Activated CD4-positive, alpha-beta T cell treated with anti-CD3 and anti-CD28 coated beads, Interleukin-10, Interleukin-2, amounts not matched to agents 100 ng/mL and 50 ng/mL, durations not matched to agents 16 hours and 8 hours (primary cell): ENCODE measurements around the gene CDKL5.

ENCODE experiments used
- DNase-seq: peaks from one replicate; pipeline ENCODE4 v3.0.0-alpha.2; 2020

CDKL5 gene

GRCh38 chrX:18654875-18655836, 229.7 kb downstream of the CDKL5 start:
- DNase-seq, result no peak

DNA sequence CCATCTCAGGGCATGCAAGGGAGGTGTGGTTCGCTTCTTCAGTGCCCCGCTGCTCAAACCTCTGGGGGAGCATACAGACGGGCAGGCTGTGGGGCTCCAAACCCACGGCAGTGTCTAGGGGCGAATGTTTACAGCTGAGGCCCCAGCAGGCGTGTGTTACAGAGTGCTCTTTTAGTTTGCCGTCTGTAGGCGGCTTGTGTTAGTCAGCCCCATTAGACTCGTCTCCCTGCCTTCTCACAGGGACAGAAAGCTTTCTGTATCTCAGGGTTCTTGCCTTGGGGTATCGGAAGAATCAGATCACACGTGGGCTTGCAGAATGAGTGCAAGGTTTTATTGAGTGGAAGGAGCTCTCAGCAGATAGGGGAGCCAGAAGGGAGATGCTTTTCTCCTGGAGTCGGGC, 235.9 kb downstream of the CDKL5 start:
- DNase-seq, result no peak

DNA sequence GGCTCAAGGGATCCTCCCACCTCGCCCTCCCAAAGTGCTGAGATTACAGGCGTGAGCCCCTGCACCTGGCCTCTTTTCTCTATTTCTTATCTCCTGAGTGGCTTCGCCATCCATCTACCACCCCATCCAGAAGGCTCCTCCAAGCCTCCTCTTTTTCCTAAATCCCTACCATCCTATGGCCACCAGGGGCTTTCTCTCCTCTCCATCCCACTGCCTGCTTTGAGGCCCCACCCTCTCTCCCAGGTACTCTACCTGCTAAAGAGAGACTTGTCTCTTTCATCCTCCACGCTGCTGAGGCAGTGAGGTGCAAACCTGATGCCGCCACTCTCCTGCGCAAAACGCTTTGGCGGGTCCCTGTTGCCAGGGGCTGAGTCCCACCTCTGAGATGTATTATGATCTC, 239.5 kb downstream of the CDKL5 start:
- DNase-seq, result no peak

- DNase-seq, result no peak
Observed at GRCh38 chrX:18666614-18667013, 241.2 kb downstream of the CDKL5 start.

GRCh38 chrX:18668071-18668835, 242.8 kb downstream of the CDKL5 start:
- no peak for DNase-seq

- DNase-seq, result no peak
Observed at GRCh38 chrX:18672008-18672407, 246.6 kb downstream of the CDKL5 start, which contains the start of gene RS1. RS1 (minus strand) TSS chrX:18672108; CDS start chrX:18672068, 40 bp downstream.

- DNase-seq, result no peak
Observed at GRCh38 chrX:18674417-18674787, 249.0 kb downstream of the CDKL5 start.

DNA sequence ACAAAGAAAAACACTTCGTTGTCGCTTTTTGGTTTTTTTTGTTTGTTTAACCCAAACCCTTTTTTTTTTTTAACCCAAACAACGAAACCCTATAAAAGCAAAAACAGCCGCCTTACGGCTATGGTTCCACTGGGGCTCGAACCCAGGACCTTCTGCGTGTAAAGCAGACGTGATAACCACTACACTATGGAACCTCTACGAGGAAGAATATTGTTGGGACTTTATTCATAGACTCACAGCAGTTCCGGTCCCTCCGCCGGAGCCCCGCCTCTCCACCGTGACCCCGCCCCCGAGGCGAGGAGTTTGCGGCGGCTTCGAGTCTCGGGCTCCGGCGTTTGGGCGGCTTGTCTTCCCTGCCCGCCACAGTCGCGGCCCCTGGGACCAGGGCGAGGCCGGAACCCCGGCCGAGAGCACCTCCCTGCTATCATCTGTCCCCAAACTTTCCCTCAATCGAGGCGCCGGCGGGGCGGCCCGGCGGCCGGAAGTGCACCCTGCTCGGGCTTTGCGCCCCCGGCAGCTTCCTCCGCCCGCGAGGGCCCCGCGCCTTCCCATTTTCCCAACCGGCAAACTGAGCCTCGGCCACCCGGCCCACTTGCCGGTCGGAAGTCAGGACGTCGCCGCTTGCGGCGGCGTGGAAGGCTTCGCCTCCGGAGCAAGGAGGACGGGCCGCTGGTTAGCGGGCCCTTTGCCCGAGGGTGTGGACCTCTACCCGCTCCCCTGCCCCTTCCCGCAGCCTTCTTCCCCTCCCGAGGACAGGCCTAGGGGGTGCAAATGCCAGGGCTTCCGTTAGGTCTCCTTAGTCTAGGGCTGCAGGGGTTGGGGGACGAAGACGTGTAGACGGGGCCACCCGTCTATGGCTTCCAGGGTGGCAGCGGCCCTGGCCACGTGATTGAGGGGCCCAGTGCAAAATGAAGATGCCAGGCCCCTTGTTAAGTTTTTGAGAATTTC, 249.7 kb downstream of the CDKL5 start:
- peak; percentile 82 for DNase-seq

DNA sequence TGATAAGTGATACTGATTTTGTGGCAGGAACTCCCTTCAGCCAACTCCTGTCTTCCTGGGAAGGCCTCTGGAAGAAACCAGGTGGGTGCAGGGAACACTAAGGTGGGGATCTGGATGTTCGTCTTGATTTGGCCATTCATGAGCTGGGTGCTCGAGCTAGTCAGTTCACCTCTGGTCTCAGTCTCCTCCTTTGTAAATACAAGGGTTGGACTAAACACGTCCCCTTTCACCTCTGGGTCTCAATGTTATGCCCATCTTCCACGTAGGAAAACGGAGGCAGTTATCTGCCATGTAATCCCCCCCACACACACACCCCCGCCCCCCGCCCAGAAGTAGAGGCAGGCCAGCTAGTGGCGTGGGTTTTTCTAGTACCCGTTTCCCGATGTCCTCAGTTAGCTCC, 250.6 kb downstream of the CDKL5 start:
- DNase-seq, result no peak

DNA sequence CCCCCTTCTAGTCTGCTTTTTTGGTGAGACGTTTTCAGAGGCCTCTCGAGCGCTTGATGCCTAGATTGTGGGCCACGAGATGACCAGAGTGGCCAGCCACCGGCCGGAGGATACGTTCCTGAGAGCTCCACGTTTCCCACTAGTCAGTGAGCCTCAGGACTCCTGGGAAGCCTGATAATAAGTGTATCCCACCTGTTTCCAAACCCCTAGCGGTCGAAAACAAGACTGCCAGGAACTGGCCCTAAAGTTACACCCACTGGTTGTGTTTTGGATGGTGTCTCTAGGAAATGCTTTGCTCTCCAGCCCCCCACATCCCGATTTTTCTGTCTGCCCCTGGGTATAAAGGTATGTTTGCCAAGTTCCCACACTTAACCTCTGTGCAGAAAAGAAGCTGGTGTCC, 251.1 kb downstream of the CDKL5 start:
- DNase-seq, result no peak

DNA sequence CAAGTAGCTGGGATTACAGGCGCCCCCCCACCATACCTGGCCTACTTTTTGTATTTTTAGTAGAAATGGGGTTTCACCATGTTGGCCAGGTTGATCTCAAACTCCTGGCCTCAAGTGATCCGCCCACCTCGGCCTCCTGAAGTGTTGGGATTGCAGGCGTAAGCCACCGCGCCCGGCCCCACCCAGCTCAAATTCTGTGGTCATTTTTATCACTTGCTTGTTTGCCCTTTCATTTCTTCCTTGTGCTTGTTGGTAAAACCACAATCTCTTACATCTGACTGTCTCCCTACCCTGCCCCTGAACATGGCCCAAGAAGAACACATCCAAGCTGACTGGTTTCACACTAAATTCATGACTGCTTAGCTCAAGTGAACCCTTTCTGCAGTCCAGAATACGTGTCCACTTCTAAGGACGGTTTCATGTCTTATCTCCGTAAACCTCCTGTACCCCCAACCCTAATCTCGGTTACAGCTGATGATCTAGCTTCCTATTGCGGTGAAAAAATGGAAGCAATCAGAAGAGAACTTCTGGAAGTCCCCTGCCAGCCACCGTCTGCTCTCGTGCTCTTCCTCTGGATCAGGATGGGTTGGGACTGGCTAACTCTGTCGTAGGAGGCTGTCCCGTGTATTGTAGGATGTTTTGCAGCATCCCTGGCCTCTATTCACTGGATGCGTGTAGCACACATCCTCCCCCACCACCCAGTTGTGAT, 251.9 kb downstream of the CDKL5 start:
- no peak for DNase-seq

GRCh38 chrX:18681996-18682395, 256.6 kb downstream of the CDKL5 start:
- DNase-seq, result no peak

GRCh38 chrX:18682979-18683387, 257.6 kb downstream of the CDKL5 start:
- no peak for DNase-seq

DNA sequence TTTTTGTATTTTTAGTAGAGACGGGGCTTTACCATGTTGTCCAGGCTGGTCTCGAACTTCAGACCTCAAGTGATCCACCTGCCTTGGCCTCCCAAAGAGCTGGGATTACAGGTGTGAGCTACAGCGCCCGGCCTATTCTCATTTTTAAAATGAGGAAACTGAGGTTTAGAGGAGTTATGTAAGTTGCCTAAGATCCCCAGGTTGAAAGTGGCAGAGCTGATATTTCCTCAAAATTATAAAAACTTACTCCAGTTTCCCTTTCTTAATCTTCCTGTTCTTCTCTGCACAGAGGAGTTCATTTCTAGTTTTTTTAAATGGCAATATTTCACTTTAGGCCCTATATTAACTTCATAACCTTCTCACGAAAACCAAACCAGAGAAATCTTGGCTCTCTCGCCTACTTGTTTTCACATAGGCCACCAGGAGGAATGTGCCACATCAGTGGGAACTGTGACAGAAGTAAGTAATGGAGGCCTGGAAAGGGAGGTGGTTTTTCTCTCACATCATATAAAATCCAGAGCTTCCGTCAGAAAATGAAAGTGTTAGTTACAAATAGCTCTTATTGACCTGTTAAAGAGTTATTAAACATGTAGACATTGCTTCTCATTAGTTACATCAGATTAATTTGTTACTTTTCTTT, 262.6 kb downstream of the CDKL5 start:
- no peak for DNase-seq

DNA sequence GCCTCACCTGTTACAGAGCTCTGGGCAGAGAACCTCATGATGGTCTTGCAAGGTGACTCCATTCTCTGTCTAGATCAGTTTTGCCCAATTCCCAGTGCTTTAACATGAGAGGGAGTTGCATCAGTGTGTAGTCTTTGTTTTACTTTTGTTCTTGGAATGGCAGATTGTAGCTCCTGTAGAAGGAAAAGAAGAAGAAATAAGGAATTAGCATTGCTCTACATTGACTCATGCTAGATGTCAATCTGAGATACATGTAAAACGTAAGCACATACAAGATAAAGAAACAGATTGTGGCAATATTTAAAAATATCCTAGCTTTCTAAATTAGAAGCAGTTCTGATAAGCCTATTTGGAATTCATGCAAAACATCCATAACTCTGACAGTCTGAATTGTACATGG, 266.0 kb downstream of the CDKL5 start:
- DNase-seq, result no peak

- no peak for DNase-seq
Observed at GRCh38 chrX:18692541-18692940, 267.1 kb downstream of the CDKL5 start.

DNA sequence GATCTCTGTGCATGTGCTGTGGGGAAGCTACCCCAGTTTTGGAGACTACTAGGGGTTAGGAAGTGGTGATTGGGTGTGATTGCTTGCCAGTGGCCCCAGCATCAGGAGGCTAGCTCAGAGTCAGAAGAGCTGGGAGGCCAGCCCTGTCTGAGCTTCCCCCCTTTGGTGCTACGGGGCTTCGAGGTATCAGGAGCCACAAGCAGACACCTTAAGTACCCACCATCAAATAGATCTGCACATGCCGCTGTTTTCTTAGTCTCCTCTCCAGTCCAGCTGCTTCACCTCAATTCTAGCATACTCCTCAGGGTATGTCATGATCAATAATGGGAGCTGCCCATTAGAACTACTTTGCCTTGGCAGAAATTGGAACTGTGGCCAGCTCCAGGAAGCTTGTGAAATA, 271.2 kb downstream of the CDKL5 start:
- DNase-seq, result no peak

DNA sequence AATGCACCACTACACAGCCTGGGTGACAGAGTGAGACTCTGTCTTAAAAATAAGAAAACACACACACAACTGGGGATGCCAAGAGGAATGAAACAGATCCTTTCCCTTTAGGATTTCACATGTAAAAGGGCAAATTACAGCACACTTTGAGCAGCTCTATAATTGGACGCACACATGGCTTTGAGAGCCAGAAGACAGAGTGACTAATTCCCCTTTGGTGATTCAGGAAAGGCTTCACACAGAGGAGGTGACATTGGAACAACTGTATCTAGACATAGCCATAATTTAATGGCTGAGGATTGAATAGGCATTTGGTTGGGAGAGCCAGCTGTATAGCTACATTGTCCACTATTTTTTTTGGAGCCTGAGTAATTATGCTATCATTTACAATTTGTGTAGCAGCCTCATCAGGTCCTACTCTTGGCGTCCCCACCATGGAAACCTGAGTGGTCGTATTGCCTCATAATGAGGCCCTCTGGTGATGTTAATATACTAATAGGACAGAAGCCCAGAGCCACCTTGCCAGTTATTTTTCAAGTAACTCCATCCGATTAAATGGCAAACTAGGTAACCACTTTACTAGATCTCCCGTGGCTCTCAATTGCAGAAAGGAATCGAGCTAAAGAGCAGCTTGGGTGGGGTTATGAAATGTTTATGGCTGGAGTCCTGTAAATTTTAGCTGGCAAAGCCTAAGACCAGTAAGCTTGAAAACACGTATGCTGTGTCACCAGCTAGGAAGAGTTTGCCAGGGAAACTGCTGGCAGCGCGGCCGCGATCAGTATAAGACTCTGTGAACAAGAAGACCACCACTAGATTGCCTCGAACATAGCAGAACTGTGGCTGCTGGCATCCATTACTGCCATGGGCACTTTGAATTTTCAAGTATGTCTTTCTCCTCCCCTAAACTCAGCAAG, 273.6 kb downstream of the CDKL5 start:
- no peak for DNase-seq

DNA sequence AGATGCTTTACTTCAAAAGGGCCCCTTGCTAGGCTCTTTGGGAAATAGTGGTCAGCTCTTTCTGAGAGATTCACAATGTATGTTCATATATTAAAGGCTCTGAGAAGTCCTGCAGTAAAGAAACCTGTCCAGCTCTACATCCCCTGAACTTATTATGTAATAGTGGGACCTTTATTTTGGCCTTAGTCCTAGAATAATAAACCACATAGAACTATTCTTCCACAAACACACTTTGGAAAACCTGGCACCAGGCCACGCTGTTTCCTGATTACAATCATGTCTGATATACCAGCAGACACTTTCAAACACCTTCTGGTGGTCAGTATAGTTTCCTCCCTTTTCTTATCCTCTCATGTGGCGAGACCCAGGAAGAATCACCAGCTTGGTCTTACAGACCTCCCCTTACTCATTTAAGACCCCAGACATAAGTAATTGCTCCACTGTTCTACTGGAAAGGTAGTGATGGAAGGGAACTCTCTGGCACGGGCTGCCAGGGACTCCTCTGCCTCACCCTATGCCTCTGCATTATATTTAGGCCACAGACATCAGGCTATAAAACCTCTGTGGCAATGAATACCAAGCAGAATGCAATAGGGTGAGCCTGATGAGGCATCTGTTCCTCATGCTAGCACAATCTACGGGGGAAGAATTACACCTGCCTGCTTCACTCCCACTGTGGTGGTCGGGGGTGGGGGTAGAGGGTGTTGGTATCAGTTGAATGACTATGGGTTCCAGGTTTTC, 276.4 kb downstream of the CDKL5 start:
- DNase-seq, result no peak
